WI38 (cell line): ENCODE results near the gene ERFE.

Experiments used
- H3K4me3 ChIP-seq: 2 replicates; pipeline ENCODE4 v1.5.1; 2011; ENCODE audit warnings: low read depth, mild to moderate bottlenecking, control low read depth, low read length
- CTCF ChIP-seq: IDR thresholded peaks from 2 replicates; pipeline ENCODE4 v1.5.1; 2012; ENCODE audit warnings: low read depth, mild to moderate bottlenecking, control low read depth, low read length

ERFE gene

GRCh38 chr2:238123218-238123971, 35.4 kb upstream of the ERFE start:
- no peak overlapping the region for H3K4me3 ChIP-seq

GRCh38 chr2:238123991-238124470, 34.7 kb upstream of the ERFE start:
- no peak for TF ChIP-seq CTCF
- no peak overlapping the region for H3K4me3 ChIP-seq

More at GRCh38 chr2:238123218-238123971, 35.4 kb upstream of the ERFE start:
- TF ChIP-seq CTCF = no peak

- H3K4me3 ChIP-seq = no peak overlapping the region
- no peak for TF ChIP-seq CTCF
Measured at GRCh38 chr2:238124488-238125126, 34.2 kb upstream of the ERFE start.

GRCh38 chr2:238125127-238125885, 33.5 kb upstream of the ERFE start:
- TF ChIP-seq CTCF = no peak
- no peak overlapping the region for H3K4me3 ChIP-seq

- no peak for TF ChIP-seq CTCF
- no peak overlapping the region for H3K4me3 ChIP-seq
Measured at GRCh38 chr2:238126338-238126737, 32.4 kb upstream of the ERFE start.

GRCh38 chr2:238126775-238127164, 32.0 kb upstream of the ERFE start:
- no peak overlapping the region for H3K4me3 ChIP-seq
- TF ChIP-seq CTCF = no peak
